ENCODE measurements around the gene IFNA8.
A peak's percentile ranks its signal among the peaks of the same experiment; 100 is the strongest.

Gene IFNA8

DNA sequence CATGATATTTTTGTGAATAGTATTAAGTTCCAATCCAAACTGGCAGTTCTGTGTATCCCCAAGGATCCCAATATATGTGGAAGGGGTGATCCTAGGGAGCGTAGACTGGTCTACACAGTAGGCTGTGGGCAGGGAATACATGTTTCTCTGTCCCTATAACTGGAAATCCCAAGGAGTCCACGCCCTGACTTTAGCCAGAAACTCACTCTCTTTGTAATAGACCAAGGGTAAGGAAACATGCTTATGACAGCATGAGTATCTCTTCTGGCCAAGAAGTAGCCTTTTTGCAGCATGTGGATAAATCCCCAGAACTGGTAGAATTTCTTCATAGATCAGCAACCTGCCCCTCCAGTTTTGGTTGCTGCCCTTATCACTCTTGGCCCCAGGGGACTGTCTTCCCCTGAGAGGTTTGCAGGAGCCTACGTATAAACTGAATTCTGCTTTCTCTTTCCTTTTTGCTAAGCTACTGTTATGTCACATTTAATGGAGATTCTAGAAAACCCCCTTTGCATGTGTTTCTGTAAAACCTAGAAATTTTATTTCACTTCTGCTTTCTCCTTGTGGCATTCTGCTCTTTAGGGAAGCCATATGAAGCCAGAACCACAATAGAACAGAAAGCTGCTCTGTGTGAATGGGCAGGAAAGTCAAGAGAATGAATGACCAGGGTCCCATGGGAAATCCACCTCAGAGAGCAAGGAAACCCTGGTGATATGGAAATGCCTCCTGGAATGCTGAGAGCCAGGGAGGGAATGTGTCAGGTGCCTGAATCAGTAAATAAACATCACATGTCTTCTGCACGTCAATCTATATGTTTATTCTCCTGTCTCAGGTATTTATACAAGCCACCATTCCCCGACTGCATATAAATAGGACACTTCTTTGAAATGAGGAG, 27.2 kb upstream of the IFNA8 start:
- Histone ChIP-seq H3K4me1 (ENCODE audit: control insufficient read depth, low read depth, low read length) (no peaks in the 10 kb centered on the region), H3K4ac (ENCODE audit: low read depth, low read length) (no peak overlapping the region), H3K4me2 (ENCODE audit: low read length) (no peak overlapping the region), H3K18ac (ENCODE audit: low read length) (no peak overlapping the region), H3K79me2 (ENCODE audit: control insufficient read depth, insufficient read depth, low read length) (no peaks in the 10 kb centered on the region), H3K79me1 (ENCODE audit: low read length) (no peaks in the 10 kb centered on the region), H3K36me3 (ENCODE audit: control insufficient read depth, insufficient read depth, low read length) (no peaks in the 10 kb centered on the region), H2AK5ac (ENCODE audit: low read length) (no peak overlapping the region), H4K8ac (ENCODE audit: low read depth, low read length) (no peak overlapping the region), H4K5ac (ENCODE audit: low read length) (no peak overlapping the region), H3K27ac (ENCODE audit: low read depth, low read length) (no peak overlapping the region), H3K27me3 (ENCODE audit: insufficient read depth, low read length, poor library complexity) (no peaks in the 10 kb centered on the region), H2BK120ac (ENCODE audit: low read depth, low read length) (no peak overlapping the region), H3K56ac (ENCODE audit: low read length) (no peak overlapping the region), H3K23ac (ENCODE audit: low read length) (no peak overlapping the region), H2BK5ac (ENCODE audit: low read length) (no peak overlapping the region), H3K4me3 (ENCODE audit: low read length) (no peak overlapping the region), H3K9ac (ENCODE audit: low read length) (no peak overlapping the region), H2BK15ac (replicated peaks; ENCODE audit: low read depth) (no peak overlapping the region)
- DNase-seq, result peak; percentile 48
- no CpG with 5 or more reads among the region's 5 CpGs for WGBS (ENCODE audit: extremely low coverage, insufficient coverage, low lambda C conversion rate)

DNA sequence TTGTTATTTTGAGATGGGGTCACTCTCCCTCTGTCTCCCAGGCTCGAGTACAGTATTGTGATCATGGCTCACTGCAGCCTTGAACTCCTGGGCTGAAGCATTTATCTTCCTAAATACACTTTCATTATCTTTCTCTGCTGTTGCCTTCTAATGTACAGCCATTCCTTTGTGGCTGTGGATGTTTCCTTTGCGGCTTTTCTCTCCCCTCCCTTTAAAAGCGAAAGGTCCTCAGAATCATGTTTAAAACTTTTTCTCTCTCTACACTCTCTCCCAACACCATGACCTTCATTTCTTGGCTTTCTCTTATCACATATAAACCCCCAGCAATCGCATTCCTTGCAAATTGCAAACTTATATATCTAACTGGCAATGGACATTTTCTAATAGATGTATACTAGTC, 25.3 kb upstream of the IFNA8 start:
- Histone ChIP-seq H4K8ac (ENCODE audit: low read depth, low read length) (no peak overlapping the region), H3K4me3 (ENCODE audit: low read length) (no peak overlapping the region), H3K9ac (ENCODE audit: low read length) (no peak overlapping the region), H3K27me3 (ENCODE audit: insufficient read depth, low read length, poor library complexity) (no peaks in the 10 kb centered on the region), H3K4ac (ENCODE audit: low read depth, low read length) (no peak overlapping the region), H2BK15ac (replicated peaks; ENCODE audit: low read depth) (no peak overlapping the region), H3K79me1 (ENCODE audit: low read length) (no peaks in the 10 kb centered on the region), H2AK5ac (ENCODE audit: low read length) (no peak overlapping the region), H3K18ac (ENCODE audit: low read length) (no peak overlapping the region), H3K27ac (ENCODE audit: low read depth, low read length) (no peak overlapping the region), H3K23ac (ENCODE audit: low read length) (no peak overlapping the region), H2BK120ac (ENCODE audit: low read depth, low read length) (no peak overlapping the region), H3K79me2 (ENCODE audit: control insufficient read depth, insufficient read depth, low read length) (no peaks in the 10 kb centered on the region), H3K4me1 (ENCODE audit: control insufficient read depth, low read depth, low read length) (no peaks in the 10 kb centered on the region), H3K4me2 (ENCODE audit: low read length) (no peak overlapping the region), H2BK5ac (ENCODE audit: low read length) (no peak overlapping the region), H3K56ac (ENCODE audit: low read length) (no peak overlapping the region), H4K5ac (ENCODE audit: low read length) (no peak overlapping the region), H3K36me3 (ENCODE audit: control insufficient read depth, insufficient read depth, low read length) (no peaks in the 10 kb centered on the region)
- WGBS (ENCODE audit: extremely low coverage, insufficient coverage, low lambda C conversion rate), result 100% methylated on average over 1 of the region's 4 CpGs
- DNase-seq, result no peak

DNA sequence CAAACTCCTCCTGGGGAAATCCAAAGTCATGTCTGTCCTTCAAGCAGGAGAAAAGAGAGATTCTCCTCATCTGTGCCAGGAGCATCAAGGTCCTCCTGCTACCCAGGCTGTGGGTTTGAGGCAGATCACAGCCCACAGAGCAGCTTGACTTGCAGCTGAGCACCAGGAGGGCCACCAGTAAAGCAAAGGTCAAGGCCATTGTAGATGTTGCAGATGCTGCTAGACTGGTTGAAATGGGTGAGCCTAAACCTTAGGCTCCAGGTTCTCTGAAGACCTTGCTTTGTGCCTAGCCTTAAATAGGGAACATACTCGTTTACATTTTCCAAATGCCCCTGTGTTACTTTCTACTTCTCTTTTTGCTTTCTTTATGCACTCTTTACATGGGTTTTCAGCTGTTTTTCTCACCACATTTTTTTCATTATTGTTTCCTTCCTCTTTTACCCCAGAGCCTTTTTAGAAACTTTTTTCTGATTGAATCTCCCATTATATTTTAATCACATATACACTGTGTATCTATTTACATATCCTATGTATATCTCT, 23.7 kb upstream of the IFNA8 start, which contains the start of gene IFNA2:
TSS of gene IFNA2 (minus strand) at position 268 of the 540 bp plus-strand sequence. CDS start at position 199, 69 bp downstream.
- Histone ChIP-seq H2AK5ac (ENCODE audit: low read length) (no peak within 1 kb of the TSS), H2BK5ac (ENCODE audit: low read length) (no peak within 1 kb of the TSS), H2BK120ac (ENCODE audit: low read depth, low read length) (no peak within 1 kb of the TSS), H2BK15ac (replicated peaks; ENCODE audit: low read depth) (no peak within 1 kb of the TSS), H3K4me1 (ENCODE audit: control insufficient read depth, low read depth, low read length) (no peaks in the 10 kb centered on the region), H3K79me1 (ENCODE audit: low read length) (no peaks in the 10 kb centered on the region), H3K18ac (ENCODE audit: low read length) (no peak within 1 kb of the TSS), H3K79me2 (ENCODE audit: control insufficient read depth, insufficient read depth, low read length) (no peaks in the 10 kb centered on the region), H3K4me2 (ENCODE audit: low read length) (no peak within 1 kb of the TSS), H3K27me3 (ENCODE audit: insufficient read depth, low read length, poor library complexity) (no peaks in the 10 kb centered on the region), H3K56ac (ENCODE audit: low read length) (no peak within 1 kb of the TSS), H3K9ac (ENCODE audit: low read length) (no peak within 1 kb of the TSS), H3K4ac (ENCODE audit: low read depth, low read length) (no peak within 1 kb of the TSS), H3K4me3 (ENCODE audit: low read length) (no peak within 1 kb of the TSS), H3K23ac (ENCODE audit: low read length) (no peak within 1 kb of the TSS), H4K5ac (ENCODE audit: low read length) (no peak within 1 kb of the TSS), H3K36me3 (ENCODE audit: control insufficient read depth, insufficient read depth, low read length) (no peaks in the 10 kb centered on the region), H4K8ac (ENCODE audit: low read depth, low read length) (no peak within 1 kb of the TSS), H3K27ac (ENCODE audit: low read depth, low read length) (no peak within 1 kb of the TSS)
- no peak for DNase-seq
- WGBS (ENCODE audit: extremely low coverage, insufficient coverage, low lambda C conversion rate), result no CpG with 5 or more reads among the region's 1 CpG

DNA sequence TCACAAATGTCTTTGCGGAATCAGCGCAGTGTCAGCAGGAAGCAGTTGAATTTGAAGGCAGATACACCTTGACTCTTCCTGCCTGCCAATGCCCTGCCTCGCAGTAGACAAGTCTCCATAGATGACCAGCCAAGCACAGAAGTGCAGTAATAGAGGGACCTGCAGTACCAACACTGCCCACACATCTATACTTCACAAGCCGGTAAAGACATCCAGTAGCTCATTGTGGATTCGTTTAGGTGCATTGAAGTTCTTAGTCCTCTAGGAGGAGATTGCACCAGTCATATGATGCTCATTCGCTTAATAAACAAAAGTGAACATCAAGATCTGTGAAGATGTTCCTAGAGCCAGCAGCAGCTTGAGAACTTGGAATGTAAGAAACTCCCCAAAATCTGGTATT, 16.6 kb upstream of the IFNA8 start:
- Histone ChIP-seq H3K23ac (ENCODE audit: low read length) (no peak overlapping the region), H3K27me3 (ENCODE audit: insufficient read depth, low read length, poor library complexity) (no peaks in the 10 kb centered on the region)
- peak; percentile 86 for DNase-seq

DNA sequence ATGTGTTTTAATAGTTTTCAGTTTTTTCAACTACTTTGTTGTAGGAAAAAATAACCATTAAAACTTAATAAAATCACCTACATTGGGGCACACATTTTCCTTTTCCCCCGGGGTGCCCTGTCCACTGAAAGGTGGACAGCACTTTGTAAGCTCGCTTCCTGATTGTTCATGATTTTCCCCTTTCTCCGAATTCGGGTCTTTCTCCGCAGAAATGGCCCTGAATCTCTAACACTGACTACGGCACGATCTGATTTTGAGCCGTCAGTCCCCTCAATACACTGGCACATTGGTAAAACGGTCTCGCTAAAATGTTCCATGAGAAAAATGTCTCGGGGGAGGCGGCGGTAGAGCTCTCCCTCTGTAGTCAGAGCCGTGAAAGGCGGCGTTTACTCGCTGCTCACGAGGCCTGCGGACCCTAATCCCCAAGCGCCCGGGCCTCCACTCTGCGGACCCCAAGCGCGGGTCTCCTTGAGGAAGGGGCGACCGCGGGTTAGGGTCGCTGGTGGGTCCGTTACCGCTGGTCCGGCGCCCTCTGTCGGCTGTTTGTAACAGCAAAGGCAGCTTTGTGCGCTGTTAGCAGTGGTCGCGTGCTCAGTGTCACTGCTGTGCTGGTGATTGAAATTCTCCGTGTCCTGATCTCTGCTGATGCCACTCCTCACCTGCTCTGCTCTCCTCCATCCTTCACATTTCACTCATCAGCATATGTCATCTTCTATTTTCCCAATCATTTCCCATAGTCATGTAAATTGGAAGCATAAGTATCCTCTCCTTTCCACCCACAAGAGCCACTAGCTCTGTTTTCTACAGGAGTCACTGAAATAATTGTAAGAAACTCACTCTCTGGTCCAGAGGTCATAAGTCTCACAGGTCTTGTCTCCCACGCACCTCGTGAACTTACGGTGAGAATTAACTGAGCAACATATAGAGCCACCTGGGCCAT, 12.9 kb upstream of the IFNA8 start:
- Histone ChIP-seq H3K18ac (ENCODE audit: low read length) (no peak overlapping the region), H3K9ac (ENCODE audit: low read length) (peak overlapping the region; percentile 34), H2AK5ac (ENCODE audit: low read length) (no peak overlapping the region), H2BK120ac (ENCODE audit: low read depth, low read length) (no peak overlapping the region), H4K5ac (ENCODE audit: low read length) (no peak overlapping the region), H3K36me3 (ENCODE audit: control insufficient read depth, insufficient read depth, low read length) (no peaks in the 10 kb centered on the region), H3K27me3 (ENCODE audit: insufficient read depth, low read length, poor library complexity) (no peaks in the 10 kb centered on the region), H3K4me1 (ENCODE audit: control insufficient read depth, low read depth, low read length) (no peaks in the 10 kb centered on the region), H2BK5ac (ENCODE audit: low read length) (no peak overlapping the region), H3K56ac (ENCODE audit: low read length) (peak overlapping the region; percentile 71), H3K79me1 (ENCODE audit: low read length) (no peaks in the 10 kb centered on the region), H3K4me2 (ENCODE audit: low read length) (peak overlapping the region; percentile 51), H3K27ac (ENCODE audit: low read depth, low read length) (no peak overlapping the region), H2BK15ac (replicated peaks; ENCODE audit: low read depth) (no peak overlapping the region), H3K23ac (ENCODE audit: low read length) (no peak overlapping the region), H3K4me3 (ENCODE audit: low read length) (no peak overlapping the region), H3K4ac (ENCODE audit: low read depth, low read length) (no peak overlapping the region), H4K8ac (ENCODE audit: low read depth, low read length) (no peak overlapping the region), H3K79me2 (ENCODE audit: control insufficient read depth, insufficient read depth, low read length) (no peaks in the 10 kb centered on the region)
- WGBS (ENCODE audit: extremely low coverage, insufficient coverage, low lambda C conversion rate), result no CpG with 5 or more reads among the region's 40 CpGs
- peak; percentile 68 for DNase-seq

More for the DNA sequence above, 16.6 kb upstream of the IFNA8 start:
- no peak overlapping the region for H2BK5ac ChIP-seq (ENCODE audit: low read length)
- no peak overlapping the region for H3K4ac ChIP-seq (ENCODE audit: low read depth, low read length)
- no peak overlapping the region for H3K56ac ChIP-seq (ENCODE audit: low read length)
- no peaks in the 10 kb centered on the region for H3K79me1 ChIP-seq (ENCODE audit: low read length)
- H3K4me2 ChIP-seq (ENCODE audit: low read length), result no peak overlapping the region
- no peak overlapping the region for H2BK120ac ChIP-seq (ENCODE audit: low read depth, low read length)
- no peaks in the 10 kb centered on the region for H3K79me2 ChIP-seq (ENCODE audit: control insufficient read depth, insufficient read depth, low read length)
- H4K8ac ChIP-seq (ENCODE audit: low read depth, low read length), result no peak overlapping the region
- H2BK15ac ChIP-seq (replicated peaks; ENCODE audit: low read depth), result no peak overlapping the region
- no peak overlapping the region for H3K27ac ChIP-seq (ENCODE audit: low read depth, low read length)
- no peak overlapping the region for H3K4me3 ChIP-seq (ENCODE audit: low read length)
- H3K36me3 ChIP-seq (ENCODE audit: control insufficient read depth, insufficient read depth, low read length), result no peaks in the 10 kb centered on the region
- H3K4me1 ChIP-seq (ENCODE audit: control insufficient read depth, low read depth, low read length), result no peaks in the 10 kb centered on the region
- no peak overlapping the region for H3K18ac ChIP-seq (ENCODE audit: low read length)
- H3K9ac ChIP-seq (ENCODE audit: low read length), result no peak overlapping the region
- WGBS (ENCODE audit: extremely low coverage, insufficient coverage, low lambda C conversion rate), result no CpG with 5 or more reads among the region's 6 CpGs
- no peak overlapping the region for H2AK5ac ChIP-seq (ENCODE audit: low read length)
- H4K5ac ChIP-seq (ENCODE audit: low read length), result no peak overlapping the region
